ENCODE data around the gene PAQR3. TPM values are rescaled to one million over a fixed set of nuclear protein-coding genes. Genes with fewer than 3 reads are reported as not detected.

PAQR3 gene, protein sequence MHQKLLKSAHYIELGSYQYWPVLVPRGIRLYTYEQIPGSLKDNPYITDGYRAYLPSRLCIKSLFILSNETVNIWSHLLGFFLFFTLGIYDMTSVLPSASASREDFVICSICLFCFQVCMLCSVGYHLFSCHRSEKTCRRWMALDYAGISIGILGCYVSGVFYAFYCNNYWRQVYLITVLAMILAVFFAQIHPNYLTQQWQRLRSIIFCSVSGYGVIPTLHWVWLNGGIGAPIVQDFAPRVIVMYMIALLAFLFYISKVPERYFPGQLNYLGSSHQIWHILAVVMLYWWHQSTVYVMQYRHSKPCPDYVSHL
- 10 to 100 TPM in 1 of 2 donors, 1 to 10 TPM in 1; 7.7 to 10.3 TPM for total RNA-seq
- long read RNA-seq, partial matches to known transcripts, result 1 of 2 reads
- long read RNA-seq, other reads (novel, unspliced or antisense), result 1 of 2 reads

DNA sequence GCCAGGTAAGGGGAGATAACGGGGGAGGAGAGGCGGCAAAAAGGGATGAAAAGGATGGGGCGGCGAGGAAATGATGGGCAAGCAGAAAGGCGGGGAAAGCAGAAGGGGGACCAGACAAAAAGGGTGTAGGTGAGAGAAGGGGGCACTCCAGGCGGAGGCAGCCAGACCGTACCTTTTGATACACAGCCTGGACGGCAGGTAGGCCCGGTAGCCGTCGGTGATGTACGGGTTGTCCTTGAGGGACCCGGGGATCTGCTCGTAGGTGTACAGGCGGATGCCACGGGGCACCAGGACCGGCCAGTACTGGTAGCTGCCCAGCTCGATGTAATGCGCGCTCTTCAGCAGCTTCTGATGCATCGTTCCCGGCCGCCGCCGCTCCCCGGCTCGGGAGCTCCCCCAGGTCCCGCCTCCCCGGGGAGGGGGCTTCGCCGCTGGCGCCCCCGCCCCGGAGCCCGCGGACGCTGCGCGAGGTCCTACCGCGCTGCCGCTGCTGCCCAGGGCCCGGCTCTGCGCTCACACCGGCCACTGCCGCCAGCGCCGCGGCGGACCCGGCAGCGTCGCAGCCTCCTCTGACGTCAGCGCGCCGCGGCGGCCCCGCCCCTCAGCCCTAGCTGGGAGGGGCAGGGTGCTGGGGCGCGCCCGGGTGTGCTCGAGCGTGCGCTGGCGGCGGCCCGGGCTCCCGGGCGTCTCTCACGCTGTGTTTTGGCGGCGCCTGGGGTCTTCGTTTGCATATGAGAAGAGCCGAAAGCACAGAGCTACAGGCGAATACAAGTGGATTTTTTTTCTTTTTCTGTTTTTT, at the start of gene PAQR3:
TSS of gene PAQR3 (minus strand) at position 571 of the 799 bp plus-strand sequence. CDS start at position 357, 214 bp downstream.
- intact Hi-C loops (cut with DNase I), result no loop called here
- DNase-seq, result peak; percentile 89
- ATAC-seq, result peak; percentile 99 to 100

DNA sequence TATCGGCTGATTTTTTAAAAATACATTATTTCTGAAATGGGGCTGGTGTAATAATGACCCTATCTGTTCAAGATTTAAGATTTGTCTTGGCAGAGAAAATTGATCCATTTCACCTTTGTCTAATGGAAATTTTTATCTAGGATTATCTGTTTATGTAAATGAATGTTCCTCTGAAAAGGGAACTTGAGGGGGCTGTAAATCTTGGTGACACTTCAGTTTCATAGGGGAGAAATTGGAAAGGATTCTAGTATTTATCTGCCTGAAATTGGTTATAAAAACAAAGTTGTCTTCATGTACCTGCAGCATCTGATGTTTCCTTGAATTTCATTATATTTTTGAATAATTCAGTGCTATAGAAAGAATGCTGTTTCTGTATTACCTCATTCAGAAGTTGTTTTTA, 48.4 kb upstream of the PAQR3 start:
- no peak for ATAC-seq
- intact Hi-C loops (cut with DNase I), result no loop called here

DNA sequence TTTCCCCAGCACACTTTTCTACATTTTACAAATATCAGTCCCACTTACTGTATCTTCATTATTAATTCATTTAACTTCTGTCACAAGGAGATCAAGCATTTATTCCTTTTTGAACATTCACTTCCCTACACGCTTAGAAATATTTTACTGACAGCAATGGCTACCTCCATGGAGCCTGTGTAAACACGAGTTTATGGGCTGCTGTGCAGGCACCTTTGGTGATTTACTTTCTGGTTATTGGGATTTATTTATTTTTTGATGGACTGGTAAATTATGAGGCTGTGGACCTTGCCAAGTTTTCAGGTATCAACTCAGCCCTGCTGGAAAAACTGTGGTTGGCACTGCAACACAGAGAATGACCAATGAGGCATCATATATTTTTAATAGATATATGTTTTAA, 45.4 kb upstream of the PAQR3 start:
- ATAC-seq, result no peak
- DNase-seq, result no peak
- intact Hi-C loops (cut with DNase I), result no loop called here

More for the DNA sequence above, 48.4 kb upstream of the PAQR3 start:
- no peak for DNase-seq

DNA sequence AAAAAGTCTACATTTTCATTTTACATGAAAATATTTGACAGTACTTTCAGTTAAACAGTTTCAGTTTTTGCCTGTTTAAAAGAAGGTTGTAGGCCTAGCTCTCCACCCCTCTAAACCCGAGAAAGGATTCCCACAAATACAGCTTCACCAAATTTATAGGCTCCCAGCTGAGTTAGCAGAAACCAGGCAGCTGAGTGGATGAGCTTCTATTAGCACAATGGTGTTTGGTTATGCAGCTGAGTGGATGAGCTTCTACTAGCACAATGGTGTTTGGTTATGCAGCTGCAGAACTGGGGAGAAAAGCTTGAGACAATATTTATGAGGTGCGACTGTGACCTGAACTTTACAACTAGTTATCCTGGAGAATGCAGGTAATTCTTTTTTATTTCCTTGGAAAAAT, 36.6 kb upstream of the PAQR3 start:
- intact Hi-C loops (cut with DNase I), result no loop called here
- DNase-seq, result no peak
- ATAC-seq, result no peak

DNA sequence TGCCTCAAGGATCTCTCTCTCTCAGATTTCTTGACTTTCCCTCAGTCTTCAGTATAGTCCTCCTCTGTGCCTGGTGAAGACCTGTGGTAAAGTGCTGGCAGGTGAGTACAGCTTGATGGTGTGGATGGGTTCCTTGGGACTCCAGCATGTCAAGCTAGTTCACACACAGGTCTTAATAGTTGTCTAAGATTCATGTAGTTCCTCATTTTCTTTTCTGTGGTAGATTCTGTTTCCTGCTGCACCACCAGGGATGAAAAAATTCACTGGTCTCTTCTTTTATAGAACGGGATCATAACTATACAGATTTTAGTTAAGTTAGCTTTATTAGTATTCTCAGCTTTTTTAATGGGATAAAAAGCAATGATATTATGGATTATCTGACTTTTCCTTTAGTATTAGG, 32.5 kb upstream of the PAQR3 start:
- no peak for ATAC-seq
- intact Hi-C loops (cut with DNase I), result no loop called here
- no peak for DNase-seq

DNA sequence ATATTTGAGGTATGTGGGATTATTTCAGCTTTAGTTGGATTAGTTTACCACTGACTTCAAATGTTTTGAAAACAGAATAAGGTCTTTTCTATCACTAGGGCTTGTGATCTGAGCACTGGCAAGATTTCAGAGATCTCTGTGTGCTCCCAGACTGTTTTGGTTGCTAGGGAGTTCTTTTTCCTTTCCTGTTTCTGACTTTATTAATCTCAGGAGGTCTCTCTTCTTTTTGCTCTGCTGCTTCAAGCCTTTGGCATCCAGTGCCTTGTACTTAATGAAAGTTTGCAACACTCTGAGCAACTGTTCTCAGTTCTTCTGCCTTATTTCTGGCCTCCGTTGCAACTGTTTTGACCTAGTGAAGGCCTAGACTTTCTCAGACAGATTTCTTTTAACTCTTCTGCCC, 32.1 kb upstream of the PAQR3 start:
- intact Hi-C loops (cut with DNase I), result no loop called here
- DNase-seq, result no peak
- peak; percentile 72 to 77 for ATAC-seq

DNA sequence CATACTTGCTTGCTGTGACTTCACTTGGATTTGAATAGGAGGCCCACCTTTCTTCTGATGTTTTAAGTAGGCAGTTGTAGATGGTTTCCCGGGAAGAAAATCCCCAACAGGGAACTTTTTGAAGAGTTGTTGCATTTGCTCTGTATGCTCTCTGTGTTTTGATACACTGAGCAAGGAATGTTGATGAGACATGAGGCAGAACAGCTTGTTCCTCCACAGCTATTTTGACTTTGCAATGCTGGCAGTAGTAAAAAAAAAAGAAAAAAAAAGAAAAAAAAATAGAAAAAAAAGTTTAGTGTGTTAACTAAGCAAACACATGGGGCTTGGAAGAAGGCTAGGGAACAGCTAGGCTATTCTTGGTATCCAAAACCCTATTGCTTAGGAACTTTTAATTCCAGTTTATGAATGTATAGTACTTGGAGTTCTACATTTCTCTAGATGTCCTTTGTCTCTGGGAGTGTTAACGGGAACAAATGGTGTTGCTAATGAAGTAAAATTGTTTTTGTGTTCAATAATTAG, 23.4 kb upstream of the PAQR3 start:
- intact Hi-C loops (cut with DNase I), result no loop called here
- DNase-seq (no peak), ATAC-seq (peak; percentile 15 to 44)

DNA sequence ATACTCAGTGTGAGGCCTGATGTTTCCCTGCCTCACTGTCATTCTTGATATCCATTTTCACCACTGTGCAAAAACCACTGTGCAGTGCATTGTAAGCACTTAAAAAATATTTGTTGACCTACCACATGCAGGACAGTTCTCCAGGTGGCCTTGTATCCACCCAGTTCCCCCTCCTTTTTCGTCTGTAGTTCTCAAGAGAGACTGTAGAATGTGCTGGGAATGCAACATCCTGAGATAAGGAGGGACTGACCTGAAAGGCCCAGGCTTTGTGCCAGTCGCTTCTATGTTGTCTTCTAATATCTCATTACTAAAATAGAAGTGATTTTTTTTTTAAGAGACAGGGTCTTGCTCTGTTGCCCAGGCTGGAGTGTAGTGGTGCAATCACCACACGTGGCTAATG, 21.7 kb upstream of the PAQR3 start:
- intact Hi-C loops (cut with DNase I), result no loop called here
- no peak for ATAC-seq

DNA sequence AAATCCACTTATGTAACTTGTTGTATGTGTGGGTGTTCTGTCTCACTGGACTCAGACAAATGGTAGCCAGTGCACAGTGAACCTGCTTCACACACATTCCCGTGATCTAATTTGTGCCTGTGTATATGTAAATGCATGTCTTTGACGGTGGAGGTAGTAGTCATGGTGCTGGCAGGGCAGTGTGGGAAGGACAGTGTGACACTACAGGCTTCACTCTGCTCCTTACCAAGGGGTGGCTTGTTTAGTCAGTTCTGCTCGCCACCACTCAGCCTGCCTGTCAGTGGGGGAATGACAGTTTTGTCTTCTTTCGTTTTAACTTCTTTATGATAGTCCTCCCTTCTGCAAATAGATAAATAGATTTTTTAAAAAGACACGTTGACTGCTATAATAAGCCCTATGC, 17.7 kb upstream of the PAQR3 start:
- DNase-seq (no peak), ATAC-seq (no peak)
- intact Hi-C loops (cut with DNase I), result no loop called here

More for the DNA sequence above, 21.7 kb upstream of the PAQR3 start:
- no peak for DNase-seq

DNA sequence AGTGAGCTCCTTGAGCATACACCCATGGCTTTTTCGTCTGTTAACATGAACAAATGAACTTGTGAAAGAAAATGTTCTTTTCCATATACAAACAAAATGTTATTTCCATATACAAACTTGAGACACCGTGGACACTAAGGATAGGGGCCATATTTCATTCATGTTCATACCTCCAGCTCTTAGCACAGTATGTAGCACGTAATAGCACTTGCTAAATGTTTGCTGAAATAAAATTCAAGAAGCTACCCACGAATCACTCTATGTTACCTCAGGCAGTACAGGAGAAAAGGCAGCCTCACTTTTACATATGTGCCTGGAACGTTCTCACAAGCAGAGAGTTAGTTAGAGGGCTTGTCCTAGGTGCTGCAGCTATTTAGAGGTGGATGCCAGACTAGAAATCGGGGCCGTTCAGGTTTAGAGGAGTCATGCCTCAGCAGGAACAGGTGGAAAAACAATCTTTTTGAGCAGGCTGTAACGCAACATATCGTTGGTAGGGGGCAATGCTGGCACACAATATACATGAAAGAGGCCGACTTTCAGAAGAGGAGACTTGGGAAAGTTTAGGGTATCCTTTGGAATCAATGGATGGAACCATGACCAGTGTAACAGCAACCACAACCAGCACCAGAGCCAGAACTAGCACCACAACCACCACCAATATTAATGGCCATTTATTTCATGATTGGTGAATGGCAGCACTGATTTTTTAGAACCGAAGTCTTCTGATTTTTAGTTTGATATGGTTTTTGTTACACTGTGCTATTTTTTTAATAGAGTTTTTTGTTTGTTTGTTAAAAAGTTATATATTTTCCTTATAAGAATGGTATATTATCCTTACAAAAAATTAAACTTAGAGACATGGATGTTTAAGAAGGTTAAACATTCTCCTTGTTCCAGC, 14.8 kb upstream of the PAQR3 start:
- ATAC-seq, result no peak
- DNase-seq, result no peak
- intact Hi-C loops (cut with DNase I), result loop anchor here in 1 of 2 donors (5.0 kb wide), 3 partner anchors 623 to 1383 kb away; partner anchors contain the start of gene CFAP299

DNA sequence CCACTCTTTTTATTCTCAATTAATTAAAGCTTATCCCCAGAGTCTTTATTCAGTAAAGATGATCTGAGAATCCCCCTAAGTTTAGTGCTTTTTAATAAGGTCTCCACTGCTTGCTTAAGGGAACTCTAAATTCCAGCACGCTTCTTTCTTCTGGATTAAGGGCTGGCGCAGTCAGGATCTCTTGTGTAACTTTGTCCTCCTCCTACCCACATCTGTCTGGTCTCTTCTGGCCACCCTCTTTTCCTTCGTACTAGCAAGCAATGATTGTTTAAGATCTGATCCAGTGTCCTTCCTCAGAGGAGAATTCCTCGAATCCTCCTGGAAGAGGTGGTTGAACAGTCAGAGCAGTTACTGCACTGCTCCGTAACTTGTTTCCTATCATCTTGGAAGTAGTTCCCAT, 14.0 kb upstream of the PAQR3 start:
- DNase-seq (no peak), ATAC-seq (no peak)

DNA sequence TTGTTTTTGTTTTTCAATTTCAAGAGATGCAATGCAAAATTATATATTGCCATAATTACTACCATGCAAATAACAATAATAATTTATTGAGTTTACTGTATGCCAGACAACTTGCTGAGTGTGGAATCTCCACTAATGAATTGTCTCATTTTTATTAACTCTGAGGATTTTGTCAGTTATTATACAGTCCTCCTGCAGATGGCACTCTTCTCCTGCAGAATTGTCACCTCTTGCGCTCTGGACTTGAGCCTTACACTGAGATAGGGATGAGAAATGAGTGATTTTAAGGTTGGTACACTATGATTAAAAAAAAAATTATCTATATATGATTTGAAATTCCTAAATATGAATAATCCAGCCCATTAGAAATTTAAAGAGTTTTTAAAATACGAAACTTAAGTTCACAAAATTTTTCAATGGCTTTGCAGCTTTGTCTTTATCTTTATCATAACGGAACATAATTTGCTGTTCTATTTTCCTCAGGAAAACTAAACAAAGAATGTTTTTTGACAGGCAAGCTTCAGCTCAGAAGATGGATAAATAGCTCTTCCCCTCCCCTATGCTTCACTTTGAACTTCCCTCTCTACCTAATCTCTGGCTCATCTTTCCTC, 12.7 kb upstream of the PAQR3 start:
- ATAC-seq, result peak in 1 of 2 donors; percentile 72
- DNase-seq, result no peak
- intact Hi-C loops (cut with DNase I), result loop anchor here in 1 of 2 donors (5.0 kb wide), 3 partner anchors 625 to 1385 kb away; partner anchors contain the start of gene CFAP299

More for the DNA sequence above, 14.0 kb upstream of the PAQR3 start:
- intact Hi-C loops (cut with DNase I), result loop anchor here in 1 of 2 donors (5.0 kb wide), 3 partner anchors 624 to 1384 kb away; partner anchors contain the start of gene CFAP299

DNA sequence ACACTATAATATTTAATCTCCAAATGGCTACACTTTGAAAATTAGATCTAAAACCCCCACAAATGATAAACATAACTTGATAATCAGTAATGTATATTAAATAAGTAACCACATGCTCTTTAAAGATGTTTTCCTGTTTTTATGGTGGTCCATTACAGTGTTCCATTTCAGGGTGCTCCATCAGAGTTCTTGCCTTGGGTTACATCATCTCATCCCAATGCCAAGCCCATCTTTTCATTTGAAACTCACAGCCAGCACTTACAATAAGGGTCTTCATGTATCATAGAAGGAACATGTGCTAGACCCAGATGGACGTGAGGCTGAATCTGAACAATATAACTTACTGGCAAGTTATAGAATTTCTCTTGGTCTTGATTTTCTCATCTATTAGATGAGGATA, 10.5 kb upstream of the PAQR3 start:
- intact Hi-C loops (cut with DNase I), result loop anchor here in 1 of 2 donors (5.0 kb wide), 3 partner anchors 628 to 1388 kb away; partner anchors contain the start of gene CFAP299
- DNase-seq, result no peak
- ATAC-seq, result no peak

DNA sequence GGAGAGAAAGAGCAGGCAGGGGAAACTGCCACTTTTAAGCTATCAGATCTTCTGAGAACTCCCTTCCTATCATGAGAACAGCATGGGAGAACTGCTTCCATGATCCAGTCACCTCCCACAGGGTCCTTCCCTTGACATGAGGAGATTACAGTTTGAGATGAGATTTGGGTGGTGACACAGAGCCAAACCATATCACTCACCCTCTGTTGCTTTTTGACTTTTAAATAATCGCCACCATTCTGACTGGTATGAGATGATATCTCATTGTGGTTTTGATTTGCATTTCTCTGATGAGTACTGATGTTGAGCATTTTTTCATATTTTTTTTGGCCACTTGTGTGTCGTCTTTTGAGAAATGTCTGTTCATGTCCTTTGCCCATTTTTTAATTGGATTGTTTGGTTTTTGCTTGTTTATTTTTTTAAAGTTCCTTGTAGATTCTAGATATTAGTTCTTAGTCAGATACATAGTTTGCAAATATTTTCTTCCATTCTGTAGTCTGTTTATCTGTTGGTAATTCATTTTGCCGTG, 6.5 kb upstream of the PAQR3 start:
- no peak for DNase-seq
- intact Hi-C loops (cut with DNase I), result no loop called here
- no peak for ATAC-seq

DNA sequence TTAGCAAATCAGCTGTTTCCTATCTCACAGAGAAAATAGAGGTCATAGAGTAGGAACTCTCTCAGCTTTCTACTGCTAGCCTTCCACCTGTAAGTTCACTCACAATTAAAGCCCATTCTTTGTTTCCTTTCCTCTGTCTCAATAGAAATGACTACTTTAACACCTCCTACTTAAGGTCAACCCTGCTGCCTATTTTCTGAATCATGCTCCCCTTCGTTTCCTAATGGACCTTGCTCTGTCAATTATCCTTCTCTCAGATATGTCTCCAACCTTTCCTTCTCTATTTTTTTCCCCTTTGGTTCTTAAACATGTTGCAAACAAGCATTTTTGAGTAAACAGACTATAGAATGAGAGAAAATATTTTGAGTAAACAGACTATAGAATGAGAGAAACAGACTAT, 5.1 kb upstream of the PAQR3 start:
- DNase-seq, result no peak
- no peak for ATAC-seq
- intact Hi-C loops (cut with DNase I), result no loop called here

DNA sequence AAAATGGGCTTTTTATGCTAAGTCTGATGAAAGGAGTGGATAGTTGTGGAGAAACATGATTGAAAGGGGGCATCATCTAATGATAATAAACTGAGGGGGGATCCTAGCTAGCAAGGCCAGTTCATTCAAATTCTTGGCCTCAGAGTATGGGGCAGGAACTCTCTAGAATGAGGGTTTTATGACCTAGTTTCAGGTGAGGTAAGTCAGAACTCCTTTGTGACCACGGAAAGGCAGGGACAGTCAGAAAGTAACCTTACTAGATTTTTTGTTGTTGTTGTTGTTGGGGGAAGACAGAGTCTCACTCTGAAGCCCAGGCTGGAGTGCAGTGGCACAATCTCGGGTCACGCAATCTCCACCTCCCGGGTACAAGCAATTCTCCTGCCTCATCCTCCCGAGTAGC, 1.5 kb upstream of the PAQR3 start:
- DNase-seq (no peak), ATAC-seq (no peak)
- intact Hi-C loops (cut with DNase I), result no loop called here

DNA sequence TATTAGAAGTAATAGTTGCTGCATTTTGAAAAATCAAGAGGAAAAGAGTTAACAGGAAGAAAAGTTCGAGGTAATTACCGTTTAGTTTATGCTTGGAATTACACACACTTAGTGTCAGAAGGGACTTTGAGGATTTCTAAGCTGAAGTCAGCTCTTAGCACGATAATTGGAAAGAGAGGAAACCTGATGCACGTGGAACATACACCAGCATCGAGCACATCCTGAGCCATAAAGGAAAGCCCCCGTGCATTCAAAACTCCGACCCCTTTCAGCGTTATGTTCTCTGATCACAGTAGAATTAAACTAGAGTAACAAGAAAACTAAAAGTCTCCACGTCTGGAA, 400 bp upstream of the PAQR3 start:
- peak in 1 of 2 donors; percentile 2 for ATAC-seq
- intact Hi-C loops (cut with DNase I), result no loop called here
- no peak for DNase-seq

DNA sequence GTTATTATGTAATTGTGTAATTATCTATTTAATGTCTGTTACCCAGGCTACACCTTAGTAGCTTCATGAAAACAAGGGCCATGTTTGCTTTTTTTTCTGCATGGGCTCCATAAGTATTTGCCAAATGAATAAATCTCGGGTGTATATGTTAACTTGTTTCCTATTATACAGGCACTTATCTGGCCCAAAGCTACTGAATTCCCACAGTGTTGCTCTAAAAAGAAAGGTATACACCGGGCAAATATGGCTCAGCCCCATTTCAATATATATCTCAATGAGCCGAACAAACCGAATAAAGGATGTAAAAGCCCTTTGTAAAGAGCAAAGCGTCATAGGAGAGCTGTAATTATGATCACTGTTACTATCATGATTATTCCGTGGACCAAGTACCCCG, 767 bp downstream of the PAQR3 start:
- intact Hi-C loops (cut with DNase I), result no loop called here
- ATAC-seq, result no peak

More for the DNA sequence above, 767 bp downstream of the PAQR3 start:
- no peak for DNase-seq

Data from left cardiac atrium (tissue), 4 donors.